Vagina (tissue), 2 donors: ENCODE results near the gene PLEKHM2. TPM values are rescaled to one million over a fixed set of nuclear protein-coding genes. Genes with fewer than 3 reads are reported as not detected.

Source experiments
- DNase-seq, 2 donors: peaks; one replicate each; pipeline ENCODE4 v3.0.0-alpha.2; 2017; ENCODE audit errors: extremely low spot score in 2 of 2
- H3K27ac ChIP-seq: fragments of 200-600 bp; sonication (generic); one replicate; pipeline ENCODE4 v1.5.1; 2019
- H3K27me3 ChIP-seq: fragments of 200-600 bp; sonication (generic); one replicate; pipeline ENCODE4 v1.5.1; 2019
- H3K36me3 ChIP-seq, 2 donors: fragments of 200-600 bp; sonication (generic); one replicate each; pipeline ENCODE4 v1.5.1; 2017 to 2019
- H3K4me1 ChIP-seq: fragments of 200-600 bp; sonication (generic); one replicate; pipeline ENCODE4 v1.5.1; 2019
- H3K4me3 ChIP-seq, 2 donors: fragments of 200-600 bp; sonication (generic); 1 replicate in 1 of 2; 2 replicates in 1 of 2; pipeline ENCODE4 v1.5.1; 2016 to 2019
- H3K9me3 ChIP-seq: fragments of 200-600 bp; sonication (generic); one replicate; pipeline ENCODE4 v1.5.1; 2019
- CTCF ChIP-seq, 3 experiments: fragments of 450-650 bp in 2 of 3; fragments of 200-600 bp in 1 of 3; sonication (generic) in 1 of 3; IDR thresholded peaks; one replicate each; pipeline ENCODE4 v1.5.1; 2017 to 2019; ENCODE audit warnings: antibody characterized with exemption in 3 of 3, mild to moderate bottlenecking in 2 of 3, moderate library complexity in 2 of 3
- POLR2A ChIP-seq, 2 donors: fragments of 450-650 bp; IDR thresholded peaks; one replicate each; pipeline ENCODE4 v1.6.1; 2017; ENCODE audit warnings: antibody characterized with exemption in 2 of 2, mild to moderate bottlenecking in 2 of 2, moderate library complexity in 2 of 2
- POLR2AphosphoS5 ChIP-seq, 2 donors: sonication (generic); formaldehyde crosslinking; IDR thresholded peaks; one replicate each; pipeline ENCODE4 v1.9.0; 2017; ENCODE audit warnings: antibody characterized with exemption in 2 of 2, mild to moderate bottlenecking in 2 of 2, low read depth in 1 of 2; ENCODE audit not compliant: insufficient read depth in 1 of 2
- intact Hi-C: fragments of 100-400 bp; cut with DNase I; formaldehyde crosslinking; loops from one replicate; pipeline ENCODE4 v1.15.1; 2023
- total RNA-seq: library from RNA; depleted of rRNA; stranded (reverse); fragments of >200 nt; gene quantifications from one replicate; pipeline ENCODE4 v1.2.3, GENCODE V29; 2016

The PLEKHM2 gene
- total RNA-seq, 1 donor from 2014 or later: 56.2 TPM

GRCh38 chr1:15704526-15705183, 20.5 kb downstream of the PLEKHM2 start:
- no peak for DNase-seq
- no peaks in the 10 kb centered on the region for H3K27me3 ChIP-seq
- H3K4me1 ChIP-seq: peaks cover 82% of the 10 kb centered on the region
- no peaks in the 10 kb centered on the region for H3K9me3 ChIP-seq
- intact Hi-C loops: loop anchor here (5.0 to 10.0 kb wide), 2 partner anchors 53 to 90 kb away; partner anchors contain the start of genes DDI2 and FBLIM1
- no peak for TF ChIP-seq POLR2A (IDR thresholded peaks at IDR 0.05)
- no peak overlapping the region for H3K4me3 ChIP-seq
- H3K36me3 ChIP-seq: no peaks in the 10 kb centered on the region
- H3K27ac ChIP-seq: peak overlapping the region; percentile 95

- TF ChIP-seq POLR2AphosphoS5 (IDR thresholded peaks at IDR 0.05; ENCODE audit: insufficient read depth in 1 of 2, low read depth in 1 of 2) (no peak), POLR2A (IDR thresholded peaks at IDR 0.05) (no peak), CTCF (IDR thresholded peaks at IDR 0.05) (no peak)
- no peak overlapping the region for H3K4me3 ChIP-seq
- no peaks in the 10 kb centered on the region for H3K9me3 ChIP-seq
- no peaks in the 10 kb centered on the region for H3K27me3 ChIP-seq
- intact Hi-C loops: loop anchor here (10.0 kb wide), 1 partner anchor 90 kb away; the partner anchor contains the start of gene DDI2
- H3K27ac ChIP-seq: peak overlapping the region; percentile 95
- peaks cover 77% of the 10 kb centered on the region for H3K4me1 ChIP-seq
- DNase-seq: no peak
- no peaks in the 10 kb centered on the region for H3K36me3 ChIP-seq
Measured at GRCh38 chr1:15705184-15705566, 21.1 kb downstream of the PLEKHM2 start.

GRCh38 chr1:15706751-15707150, 22.6 kb downstream of the PLEKHM2 start:
- intact Hi-C loops: loop anchor here (10.0 kb wide), 1 partner anchor 92 kb away; the partner anchor contains the start of gene DDI2

GRCh38 chr1:15707239-15707925, 23.3 kb downstream of the PLEKHM2 start:
- no peak overlapping the region for H3K4me3 ChIP-seq
- H3K27me3 ChIP-seq: no peaks in the 10 kb centered on the region
- TF ChIP-seq POLR2A (IDR thresholded peaks at IDR 0.05): no peak
- H3K4me1 ChIP-seq: peaks cover 61% of the 10 kb centered on the region
- H3K9me3 ChIP-seq: no peaks in the 10 kb centered on the region
- no peak for DNase-seq
- no peaks in the 10 kb centered on the region for H3K36me3 ChIP-seq
- H3K27ac ChIP-seq: peak overlapping the region; percentile 95
- intact Hi-C loops: loop anchor here (10.0 kb wide), 1 partner anchor 93 kb away; the partner anchor contains the start of gene DDI2

More at GRCh38 chr1:15706751-15707150, 22.6 kb downstream of the PLEKHM2 start:
- H3K4me1 ChIP-seq: peaks cover 67% of the 10 kb centered on the region
- no peaks in the 10 kb centered on the region for H3K27me3 ChIP-seq
- no peak for TF ChIP-seq POLR2AphosphoS5 (IDR thresholded peaks at IDR 0.05; ENCODE audit: insufficient read depth in 1 of 2, low read depth in 1 of 2)
- TF ChIP-seq POLR2A (IDR thresholded peaks at IDR 0.05): no peak
- no peak for TF ChIP-seq CTCF (IDR thresholded peaks at IDR 0.05)
- peak overlapping the region; percentile 95 for H3K27ac ChIP-seq
- H3K4me3 ChIP-seq: no peak overlapping the region
- no peak for DNase-seq
- no peaks in the 10 kb centered on the region for H3K36me3 ChIP-seq
- H3K9me3 ChIP-seq: no peaks in the 10 kb centered on the region

GRCh38 chr1:15708486-15709137, 24.5 kb downstream of the PLEKHM2 start:
- TF ChIP-seq CTCF (IDR thresholded peaks at IDR 0.05) (no peak), POLR2AphosphoS5 (IDR thresholded peaks at IDR 0.05; ENCODE audit: insufficient read depth in 1 of 2, low read depth in 1 of 2) (no peak), POLR2A (IDR thresholded peaks at IDR 0.05) (no peak)
- no peak for DNase-seq
- intact Hi-C loops: loop anchor here (10.0 kb wide), 1 partner anchor 94 kb away; the partner anchor contains the start of gene DDI2
- Histone ChIP-seq H3K9me3 (no peaks in the 10 kb centered on the region), H3K27me3 (no peaks in the 10 kb centered on the region), H3K4me3 (no peak overlapping the region), H3K36me3 (no peaks in the 10 kb centered on the region), H3K27ac (no peak overlapping the region), H3K4me1 (peaks cover 49% of the 10 kb centered on the region)
